NOMO-1 treated with dmso at 0.1 percent for 144 hours (cell line): ENCODE results near the gene MATCAP1.

ENCODE experiments used
- DNase-seq: peaks from one replicate; lab custom pipeline; 2025; ENCODE audit not compliant: unreplicated experiment; lab: John Stamatoyannopoulos, UW

Gene MATCAP1

GRCh38 chr16:67208154-67208896 lies 24.6 kb upstream of the MATCAP1 start:
- DNase-seq = no peak

- DNase-seq = no peak
Observed at GRCh38 chr16:67207249-67208091, 23.7 kb upstream of the MATCAP1 start.

- no peak for DNase-seq
Observed at GRCh38 chr16:67206838-67207248, 23.1 kb upstream of the MATCAP1 start.

GRCh38 chr16:67206129-67206837 lies 22.5 kb upstream of the MATCAP1 start:
- DNase-seq = no peak

- DNase-seq = no peak
Observed at GRCh38 chr16:67204076-67204475, 20.3 kb upstream of the MATCAP1 start.

- no peak for DNase-seq
Observed at GRCh38 chr16:67202956-67203493, 19.3 kb upstream of the MATCAP1 start.

- DNase-seq = no peak
Observed at GRCh38 chr16:67202426-67202825, 18.7 kb upstream of the MATCAP1 start.

- DNase-seq = no peak
Observed at GRCh38 chr16:67201411-67202345, 17.9 kb upstream of the MATCAP1 start.

GRCh38 chr16:67200491-67200890 lies 16.7 kb upstream of the MATCAP1 start:
- DNase-seq = no peak

GRCh38 chr16:67199808-67200198 lies 16.0 kb upstream of the MATCAP1 start:
- no peak for DNase-seq

GRCh38 chr16:67199011-67199807 lies 15.4 kb upstream of the MATCAP1 start, which contains the start of gene ELMO3:
Gene ELMO3 (plus strand): TSS chr16:67199131. CDS start chr16:67199327, 196 bp downstream.
- no peak for DNase-seq

GRCh38 chr16:67198238-67198734 lies 14.5 kb upstream of the MATCAP1 start:
- no peak for DNase-seq

GRCh38 chr16:67197704-67198103 lies 13.9 kb upstream of the MATCAP1 start:
- no peak for DNase-seq

- no peak for DNase-seq
Observed at GRCh38 chr16:67196881-67197280, 13.1 kb upstream of the MATCAP1 start.

- no peak for DNase-seq
Observed at GRCh38 chr16:67195676-67196075, 11.9 kb upstream of the MATCAP1 start.

- no peak for DNase-seq
Observed at GRCh38 chr16:67194260-67194659, 10.5 kb upstream of the MATCAP1 start.

GRCh38 chr16:67193536-67193935 lies 9.8 kb upstream of the MATCAP1 start:
- DNase-seq = no peak

GRCh38 chr16:67192781-67193361 lies 9.1 kb upstream of the MATCAP1 start:
- no peak for DNase-seq
